WERI-Rb-1 (cell line): Measurements from ENCODE around the gene ADAD2.
"Not testable (repeated sequence)": the region's sequence is repeated elsewhere in the genome, so short reads cannot be mapped to it uniquely, and the experiment has no call there.

ENCODE experiments used
- DNase-seq: peaks from one replicate; pipeline ENCODE4 v3.0.0-alpha.2; 2020
- H3K27ac ChIP-seq: fragments of 250-450 bp; sonication (Bioruptor Pico); 2 replicates; pipeline ENCODE4 v1.5.1; 2020; ENCODE audit warnings: mild to moderate bottlenecking, moderate library complexity
- H3K27me3 ChIP-seq: fragments of 250-450 bp; sonication (Bioruptor Pico); 2 replicates; pipeline ENCODE4 v1.5.1; 2021; ENCODE audit warnings: mild to moderate bottlenecking, low read depth, moderate library complexity; ENCODE audit not compliant: insufficient read depth, severe bottlenecking
- H3K36me3 ChIP-seq: fragments of 250-450 bp; sonication (Bioruptor Pico); 2 replicates; pipeline ENCODE4 v1.5.1; 2020; ENCODE audit warnings: mild to moderate bottlenecking, moderate library complexity
- H3K4me3 ChIP-seq: 2 replicates; pipeline ENCODE4 v1.5.1; 2011; ENCODE audit warnings: low read depth, mild to moderate bottlenecking, control low read depth, low read length
- H3K9me3 ChIP-seq: fragments of 250-450 bp; sonication (Bioruptor Pico); 2 replicates; pipeline ENCODE4 v1.5.1; 2021; ENCODE audit warnings: mild to moderate bottlenecking, moderate library complexity; ENCODE audit not compliant: severe bottlenecking
- TF ChIP-seq, protein P1 (sequence below): IDR thresholded peaks from 2 replicates; pipeline ENCODE4 v1.5.1; 2011; ENCODE audit warnings: low read depth, mild to moderate bottlenecking, control low read depth, inconsistent platforms, low read length

The ADAD2 gene

DNA sequence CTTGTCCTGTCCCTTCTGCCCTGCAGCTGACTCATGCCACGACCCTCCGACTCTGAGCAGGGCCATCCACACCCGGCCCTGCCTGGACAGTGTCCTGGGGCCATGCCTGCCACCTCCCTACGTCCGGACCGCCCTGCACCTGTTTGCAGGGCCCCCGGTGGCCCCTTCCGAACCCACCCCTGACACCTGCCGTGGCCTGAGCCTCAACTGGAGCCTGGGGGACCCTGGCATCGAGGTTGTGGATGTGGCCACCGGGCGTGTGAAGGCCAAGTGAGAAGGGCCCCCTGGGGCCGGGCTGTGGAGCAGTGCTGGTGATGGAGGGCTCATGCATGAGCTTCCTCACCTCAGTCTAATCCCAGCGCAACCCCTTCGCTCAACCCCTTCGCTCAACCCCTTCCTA is 5.1 kb downstream of the ADAD2 start:
- no peak for DNase-seq
- Histone ChIP-seq H3K36me3 (no peaks in the 10 kb centered on the region), H3K4me3 (no peak overlapping the region)

GRCh38 chr16:84196727-84197394 is 5.9 kb downstream of the ADAD2 start:
- TF ChIP-seq, protein P1, sequence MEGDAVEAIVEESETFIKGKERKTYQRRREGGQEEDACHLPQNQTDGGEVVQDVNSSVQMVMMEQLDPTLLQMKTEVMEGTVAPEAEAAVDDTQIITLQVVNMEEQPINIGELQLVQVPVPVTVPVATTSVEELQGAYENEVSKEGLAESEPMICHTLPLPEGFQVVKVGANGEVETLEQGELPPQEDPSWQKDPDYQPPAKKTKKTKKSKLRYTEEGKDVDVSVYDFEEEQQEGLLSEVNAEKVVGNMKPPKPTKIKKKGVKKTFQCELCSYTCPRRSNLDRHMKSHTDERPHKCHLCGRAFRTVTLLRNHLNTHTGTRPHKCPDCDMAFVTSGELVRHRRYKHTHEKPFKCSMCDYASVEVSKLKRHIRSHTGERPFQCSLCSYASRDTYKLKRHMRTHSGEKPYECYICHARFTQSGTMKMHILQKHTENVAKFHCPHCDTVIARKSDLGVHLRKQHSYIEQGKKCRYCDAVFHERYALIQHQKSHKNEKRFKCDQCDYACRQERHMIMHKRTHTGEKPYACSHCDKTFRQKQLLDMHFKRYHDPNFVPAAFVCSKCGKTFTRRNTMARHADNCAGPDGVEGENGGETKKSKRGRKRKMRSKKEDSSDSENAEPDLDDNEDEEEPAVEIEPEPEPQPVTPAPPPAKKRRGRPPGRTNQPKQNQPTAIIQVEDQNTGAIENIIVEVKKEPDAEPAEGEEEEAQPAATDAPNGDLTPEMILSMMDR = no peak
- Histone ChIP-seq H3K36me3 (no peaks in the 10 kb centered on the region), H3K27me3 (no peaks in the 10 kb centered on the region), H3K27ac (no peak overlapping the region), H3K4me3 (no peak overlapping the region), H3K9me3 (no peaks in the 10 kb centered on the region)
- no peak for DNase-seq

More for the DNA sequence above, 5.1 kb downstream of the ADAD2 start:
- TF ChIP-seq, protein P1 = no peak
- Histone ChIP-seq H3K9me3 (no peaks in the 10 kb centered on the region), H3K27ac (no peak overlapping the region), H3K27me3 (no peaks in the 10 kb centered on the region)

DNA sequence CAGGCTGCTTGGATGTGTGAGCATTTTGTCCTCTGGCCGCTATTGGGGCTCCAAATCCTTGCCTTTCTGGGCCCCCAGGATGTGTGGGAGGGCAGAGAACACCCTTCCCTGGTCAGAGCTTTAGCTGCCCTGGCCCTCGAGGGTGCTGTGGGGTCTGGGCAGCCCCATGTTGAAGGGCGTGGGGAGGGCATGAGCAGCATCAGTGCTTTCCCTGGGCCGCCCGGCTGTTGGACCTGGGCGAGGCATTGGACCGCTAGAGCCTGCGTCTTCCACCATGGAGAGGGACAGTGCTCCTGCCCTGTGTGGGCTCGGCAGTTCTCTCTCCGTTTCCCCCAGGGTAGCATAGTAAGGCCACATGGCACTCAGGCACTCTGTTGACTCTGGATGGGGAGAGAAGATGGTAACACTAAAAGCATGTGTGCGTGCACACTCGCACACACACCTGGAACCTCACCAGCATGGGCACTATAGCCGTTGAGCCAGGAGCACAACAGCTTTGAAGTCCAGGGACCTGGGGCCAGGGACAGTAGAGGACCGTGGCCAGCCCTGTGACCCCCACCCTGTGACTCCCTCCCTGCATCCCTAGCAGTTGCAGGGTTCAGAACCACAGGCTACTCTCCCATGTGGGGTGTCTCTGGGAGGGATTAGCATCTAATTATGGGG is 6.6 kb downstream of the ADAD2 start:
- TF ChIP-seq, protein P1 = no peak
- H3K9me3 ChIP-seq = no peaks in the 10 kb centered on the region
- H3K27me3 ChIP-seq = no peaks in the 10 kb centered on the region
- H3K4me3 ChIP-seq = no peak overlapping the region
- no peaks in the 10 kb centered on the region for H3K36me3 ChIP-seq
- no peak for DNase-seq
- H3K27ac ChIP-seq = no peak overlapping the region

GRCh38 chr16:84198401-84198800 is 7.4 kb downstream of the ADAD2 start:
- no peaks in the 10 kb centered on the region for H3K27me3 ChIP-seq
- H3K4me3 ChIP-seq = no peak overlapping the region
- H3K36me3 ChIP-seq = no peaks in the 10 kb centered on the region
- no peaks in the 10 kb centered on the region for H3K9me3 ChIP-seq
- no peak for DNase-seq
- TF ChIP-seq, protein P1 = no peak
- no peak overlapping the region for H3K27ac ChIP-seq

GRCh38 chr16:84199097-84199496 is 8.1 kb downstream of the ADAD2 start:
- TF ChIP-seq, protein P1 = no peak
- H3K36me3 ChIP-seq = no peaks in the 10 kb centered on the region
- H3K4me3 ChIP-seq = no peak overlapping the region
- H3K27ac ChIP-seq = peak overlapping the region; percentile 12; the same call in 1 of the 2 replicates
- no peaks in the 10 kb centered on the region for H3K9me3 ChIP-seq
- no peaks in the 10 kb centered on the region for H3K27me3 ChIP-seq
- DNase-seq = peak; percentile 14

- TF ChIP-seq, protein P1 = no peak
- H3K4me3 ChIP-seq = no peak overlapping the region
- no peaks in the 10 kb centered on the region for H3K27me3 ChIP-seq
- H3K27ac ChIP-seq = no peak overlapping the region
- no peak for DNase-seq
- no peaks in the 10 kb centered on the region for H3K36me3 ChIP-seq
- H3K9me3 ChIP-seq = no peaks in the 10 kb centered on the region
Observed at GRCh38 chr16:84199861-84200260, 8.9 kb downstream of the ADAD2 start.

DNA sequence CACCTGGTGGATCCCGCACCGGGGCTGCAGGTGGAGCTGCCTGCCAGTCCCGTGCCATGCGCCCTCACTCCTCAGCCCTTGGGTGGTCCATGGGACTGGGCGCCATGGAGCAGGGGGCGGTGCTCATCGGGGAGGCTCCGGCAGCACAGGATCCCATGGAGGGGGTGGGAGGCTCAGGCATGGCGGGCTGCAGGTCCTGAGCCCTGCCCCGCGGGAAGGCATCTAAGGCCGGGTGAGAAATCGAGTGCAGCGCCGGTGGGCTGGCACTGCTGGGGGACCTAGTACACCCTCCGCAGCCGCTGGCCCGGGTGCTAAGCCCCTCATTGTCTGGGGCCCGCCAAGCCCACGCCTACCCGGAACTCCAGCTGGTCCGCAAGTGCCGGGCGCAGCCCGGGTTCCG is 13.6 kb downstream of the ADAD2 start:
- H3K9me3 ChIP-seq, H3K27me3 ChIP-seq, H3K27ac ChIP-seq, H3K4me3 ChIP-seq, H3K36me3 ChIP-seq, DNase-seq: not testable (repeated sequence)

- not testable (repeated sequence) for H3K27ac ChIP-seq, H3K4me3 ChIP-seq, H3K9me3 ChIP-seq, H3K27me3 ChIP-seq, H3K36me3 ChIP-seq, DNase-seq
Observed at GRCh38 chr16:84205123-84205522, 14.2 kb downstream of the ADAD2 start.
